SHP77 treated with DMSO at 0.1 percent for 48 hours (cell line): ENCODE results near the gene ZFYVE28.

Experiments used
- DNase-seq: peaks from one replicate; lab custom pipeline; 2025; lab: John Stamatoyannopoulos, UW

Gene ZFYVE28

GRCh38 chr4:2259541-2260343 is 158.7 kb downstream of the ZFYVE28 start:
- DNase-seq, result no peak

- no peak for DNase-seq
Measured at GRCh38 chr4:2259036-2259540, 159.4 kb downstream of the ZFYVE28 start.

GRCh38 chr4:2258091-2259035 is 160.1 kb downstream of the ZFYVE28 start:
- no peak for DNase-seq

GRCh38 chr4:2257361-2258081 is 160.9 kb downstream of the ZFYVE28 start:
- DNase-seq, result no peak

GRCh38 chr4:2256781-2257191 is 161.7 kb downstream of the ZFYVE28 start:
- no peak for DNase-seq

- no peak for DNase-seq
Measured at GRCh38 chr4:2256156-2256731, 162.2 kb downstream of the ZFYVE28 start.

GRCh38 chr4:2255501-2256155 is 162.8 kb downstream of the ZFYVE28 start:
- DNase-seq, result no peak

- no peak for DNase-seq
Measured at GRCh38 chr4:2254665-2255500, 163.6 kb downstream of the ZFYVE28 start.

GRCh38 chr4:2253160-2254084 is 165.0 kb downstream of the ZFYVE28 start:
- no peak for DNase-seq

- DNase-seq, result no peak
Measured at GRCh38 chr4:2252530-2253091, 165.8 kb downstream of the ZFYVE28 start.

- no peak for DNase-seq
Measured at GRCh38 chr4:2251795-2252529, 166.5 kb downstream of the ZFYVE28 start.

GRCh38 chr4:2251073-2251794 is 167.2 kb downstream of the ZFYVE28 start:
- no peak for DNase-seq

GRCh38 chr4:2250357-2251072 is 167.9 kb downstream of the ZFYVE28 start:
- DNase-seq, result no peak

GRCh38 chr4:2249526-2250356 is 168.7 kb downstream of the ZFYVE28 start:
- DNase-seq, result no peak

- DNase-seq, result no peak
Measured at GRCh38 chr4:2248821-2249261, 169.6 kb downstream of the ZFYVE28 start.
